Measurements from ENCODE around the gene BCL11B. TPM values are rescaled to one million over a fixed set of nuclear protein-coding genes. Genes with fewer than 3 reads are reported as not detected.

Gene BCL11B
- polyA plus RNA-seq, 3 donors: 0.01 TPM; not detected in 2

GRCh38 chr14:99309220-99309766 lies 37.3 kb upstream of the BCL11B start:
- peaks cover 3 to 16% (median 8%) of the 10 kb centered on the region in 3 donors for H3K27me3 Mint-ChIP-seq (ENCODE audit: low read depth in 3 of 3)
- intact Hi-C loops (cut with micrococcal nuclease): no loop called here
- H3K9me3 Mint-ChIP-seq: peaks cover 2 to 9% (median 4%) of the 10 kb centered on the region in 7 donors
- Histone ChIP-seq H3K36me3 (replicated peaks in 1 of 2; ENCODE audit: control insufficient read depth in 1 of 2, insufficient read depth in 2 of 2, low read length in 2 of 2) (no peaks in the 10 kb centered on the region), H3K79me2 (ENCODE audit: insufficient read depth, low read length) (no peaks in the 10 kb centered on the region), H4K20me1 (ENCODE audit: insufficient read depth, low read length) (no peaks in the 10 kb centered on the region), H3K9ac (ENCODE audit: insufficient read depth, low read length, poor library complexity, severe bottlenecking) (no peak overlapping the region), H3K4me2 (replicated peaks; ENCODE audit: extremely low read depth, low read length, poor library complexity, severe bottlenecking) (no peak overlapping the region), H3K27me3 (ENCODE audit: control insufficient read depth in 2 of 2, insufficient read depth in 2 of 2, low read length in 2 of 2) (no peaks in the 10 kb centered on the region), H2AFZ (ENCODE audit: insufficient read depth, low read depth, low read length, poor library complexity, severe bottlenecking) (no peak overlapping the region), H3K9me3 (replicated peaks in 1 of 2; ENCODE audit: control insufficient read depth in 1 of 2, insufficient read depth in 1 of 2, low read length in 2 of 2) (no peaks in the 10 kb centered on the region), H3K4me3 (replicated peaks in 1 of 3; ENCODE audit: low read depth in 2 of 3, low read length in 3 of 3) (no peak overlapping the region), H3K4me1 (ENCODE audit: control insufficient read depth in 1 of 2, insufficient read depth in 2 of 2, low read length in 2 of 2) (no peaks in the 10 kb centered on the region), H3K27ac (ENCODE audit: low read depth in 1 of 2, low read length in 2 of 2) (no peak overlapping the region)
- no peaks in the 10 kb centered on the region for H3K36me3 Mint-ChIP-seq
- DNase-seq: no peak
- no CpG with 5 or more reads among the region's 4 CpGs for WGBS (ENCODE audit: insufficient coverage)
- H3K27ac Mint-ChIP-seq: no peak overlapping the region
- TF ChIP-seq CTCF (IDR thresholded peaks at IDR 0.05): no peak
- no peaks in the 10 kb centered on the region for H3K4me1 Mint-ChIP-seq
- no peak overlapping the region for H3K4me3 Mint-ChIP-seq

- no peak for TF ChIP-seq CTCF (IDR thresholded peaks at IDR 0.05)
- H3K4me1 Mint-ChIP-seq: no peaks in the 10 kb centered on the region
- Histone ChIP-seq H3K27me3 (ENCODE audit: control insufficient read depth in 2 of 2, insufficient read depth in 2 of 2, low read length in 2 of 2) (no peaks in the 10 kb centered on the region), H3K9ac (ENCODE audit: insufficient read depth, low read length, poor library complexity, severe bottlenecking) (no peak overlapping the region), H3K79me2 (ENCODE audit: insufficient read depth, low read length) (no peaks in the 10 kb centered on the region), H2AFZ (ENCODE audit: insufficient read depth, low read depth, low read length, poor library complexity, severe bottlenecking) (no peak overlapping the region), H3K36me3 (replicated peaks in 1 of 2; ENCODE audit: control insufficient read depth in 1 of 2, insufficient read depth in 2 of 2, low read length in 2 of 2) (no peaks in the 10 kb centered on the region), H3K4me3 (replicated peaks in 1 of 3; ENCODE audit: low read depth in 2 of 3, low read length in 3 of 3) (no peak overlapping the region), H3K4me1 (ENCODE audit: control insufficient read depth in 1 of 2, insufficient read depth in 2 of 2, low read length in 2 of 2) (no peaks in the 10 kb centered on the region), H3K9me3 (replicated peaks in 1 of 2; ENCODE audit: control insufficient read depth in 1 of 2, insufficient read depth in 1 of 2, low read length in 2 of 2) (peaks cover 0 to 4% of the 10 kb centered on the region in 2 donors), H3K4me2 (replicated peaks; ENCODE audit: extremely low read depth, low read length, poor library complexity, severe bottlenecking) (no peak overlapping the region), H4K20me1 (ENCODE audit: insufficient read depth, low read length) (no peaks in the 10 kb centered on the region), H3K27ac (ENCODE audit: low read depth in 1 of 2, low read length in 2 of 2) (no peak overlapping the region)
- DNase-seq: no peak
- peaks cover 3 to 6% (median 5%) of the 10 kb centered on the region in 3 donors for H3K27me3 Mint-ChIP-seq (ENCODE audit: low read depth in 3 of 3)
- no peak overlapping the region for H3K27ac Mint-ChIP-seq
- intact Hi-C loops (cut with micrococcal nuclease): no loop called here
- H3K36me3 Mint-ChIP-seq: no peaks in the 10 kb centered on the region
- no peak overlapping the region for H3K4me3 Mint-ChIP-seq
- WGBS (ENCODE audit: insufficient coverage): no CpG with 5 or more reads among the region's 1 CpG
- H3K9me3 Mint-ChIP-seq: peaks cover 3 to 17% (median 11%) of the 10 kb centered on the region in 7 donors
Observed at GRCh38 chr14:99304208-99304607, 32.2 kb upstream of the BCL11B start.
